HG03159 (cell line): ENCODE measurements around the gene RNF26.

Source experiments
- ATAC-seq: cut with Tn5 transposase; IDR thresholded peaks from one replicate; pipeline ENCODE4 v1.9.1; 2021; ENCODE audit warnings: mild to moderate bottlenecking, moderate library complexity; ENCODE audit not compliant: unreplicated experiment

RNF26 gene

GRCh38 chr11:119315131-119316015 lies 19.0 kb upstream of the RNF26 start:
- ATAC-seq: no peak

- no peak for ATAC-seq
Observed at GRCh38 chr11:119316016-119316728, 18.2 kb upstream of the RNF26 start.

GRCh38 chr11:119316729-119317591 lies 17.4 kb upstream of the RNF26 start, which contains the start of gene MCAM:
MCAM (minus strand) TSS chr11:119317130; CDS start chr11:119317101, 29 bp downstream.
- ATAC-seq: no peak

- no peak for ATAC-seq
Observed at GRCh38 chr11:119317592-119318239, 16.6 kb upstream of the RNF26 start.

DNA sequence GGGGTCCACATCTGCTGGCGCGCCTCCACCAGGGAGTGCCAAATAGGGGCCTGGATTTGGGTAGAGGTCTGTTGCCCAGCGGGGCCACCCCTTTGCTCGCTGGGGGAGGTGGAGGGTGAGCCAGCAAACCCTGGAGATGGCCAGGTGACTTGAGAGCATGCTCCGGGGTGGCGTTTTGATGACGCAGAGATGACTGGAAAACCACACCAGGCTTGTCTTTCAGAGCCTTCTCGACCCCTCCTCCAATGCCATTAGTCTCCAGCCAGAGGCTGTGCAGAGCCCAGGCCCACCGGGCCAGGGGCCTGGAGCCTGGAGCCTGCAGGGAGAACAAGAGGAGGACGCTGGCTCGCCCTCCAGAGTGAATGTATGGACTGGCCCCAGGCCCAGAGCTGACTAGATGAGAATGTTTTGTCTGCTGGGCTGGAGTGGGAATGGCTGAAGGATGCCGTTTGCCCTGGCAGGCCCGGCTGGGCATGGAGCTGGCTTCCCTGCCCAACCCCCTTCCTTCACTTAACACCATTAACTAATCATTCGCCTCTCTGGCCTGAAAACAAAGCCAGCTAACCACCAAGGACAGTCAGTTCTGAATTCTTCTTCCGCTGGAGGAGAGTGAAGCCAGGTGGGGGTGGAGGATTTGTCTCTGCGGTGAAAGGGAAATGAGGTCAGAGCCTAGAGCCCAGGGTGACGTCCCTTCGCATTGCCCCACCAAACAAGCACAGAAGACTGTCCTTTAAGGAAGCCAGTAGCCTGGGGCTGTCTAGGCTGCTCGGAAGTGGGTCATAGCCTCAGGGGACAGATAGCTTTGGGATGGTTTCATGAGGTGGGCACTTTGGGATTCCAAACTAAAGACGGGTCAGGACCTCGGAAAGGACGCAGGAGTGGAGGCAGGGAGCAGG lies 15.8 kb upstream of the RNF26 start:
- no peak for ATAC-seq

DNA sequence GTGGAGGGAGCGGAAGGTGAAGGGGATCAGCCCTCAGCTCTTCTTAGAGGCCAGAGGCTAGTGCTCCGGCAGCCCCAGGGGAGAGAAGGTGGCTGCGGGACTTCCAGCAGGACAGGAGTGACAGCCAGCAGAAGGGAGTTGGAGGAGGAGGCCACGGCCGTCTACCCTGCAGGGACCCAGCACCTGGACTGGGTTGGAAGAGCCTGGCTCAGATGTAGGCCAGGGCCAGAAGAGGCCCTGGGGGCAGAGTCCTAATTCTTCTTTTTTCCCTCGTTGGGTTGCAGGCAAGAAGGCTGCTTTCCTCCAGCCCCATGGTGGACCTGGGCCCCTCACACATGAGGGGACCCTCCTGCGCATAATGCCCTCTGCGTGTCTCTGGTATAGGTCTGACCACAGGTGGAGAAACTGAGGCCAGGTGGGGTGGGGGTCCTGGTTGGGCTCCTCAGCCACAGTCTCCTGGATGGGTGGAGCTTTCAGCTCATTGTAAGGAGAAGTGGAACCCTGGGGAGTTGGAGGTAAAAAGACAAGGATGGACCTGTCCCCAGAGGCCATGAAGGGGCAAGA lies 15.1 kb upstream of the RNF26 start:
- no peak for ATAC-seq

GRCh38 chr11:119319700-119320239 lies 14.6 kb upstream of the RNF26 start:
- no peak for ATAC-seq

DNA sequence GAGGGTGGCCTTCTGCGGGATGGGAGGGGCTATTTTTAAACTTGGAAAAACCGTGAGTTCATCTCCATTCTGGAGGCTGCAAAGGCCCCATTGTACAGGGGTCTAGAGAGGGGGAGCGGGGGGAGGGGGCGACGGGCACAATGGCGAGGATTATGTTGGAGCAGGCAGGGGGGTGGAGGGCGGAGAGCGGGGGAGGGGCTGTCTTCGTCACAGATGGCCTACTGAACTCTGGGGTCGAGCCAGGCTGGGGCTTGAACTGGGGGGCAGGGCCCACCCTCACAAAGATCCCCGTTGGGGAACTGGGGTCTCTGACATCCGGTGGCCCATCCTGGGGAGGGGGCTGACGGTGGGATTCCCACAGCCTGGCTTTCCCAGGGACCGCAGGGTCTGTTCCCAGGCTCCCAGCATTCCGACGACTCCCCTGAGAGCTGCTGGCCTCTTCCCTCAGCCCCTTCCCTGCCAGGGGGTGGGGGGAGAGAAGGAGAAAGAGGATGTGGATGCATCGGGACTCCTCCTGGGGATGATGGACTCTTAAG lies 14.0 kb upstream of the RNF26 start:
- no peak for ATAC-seq

DNA sequence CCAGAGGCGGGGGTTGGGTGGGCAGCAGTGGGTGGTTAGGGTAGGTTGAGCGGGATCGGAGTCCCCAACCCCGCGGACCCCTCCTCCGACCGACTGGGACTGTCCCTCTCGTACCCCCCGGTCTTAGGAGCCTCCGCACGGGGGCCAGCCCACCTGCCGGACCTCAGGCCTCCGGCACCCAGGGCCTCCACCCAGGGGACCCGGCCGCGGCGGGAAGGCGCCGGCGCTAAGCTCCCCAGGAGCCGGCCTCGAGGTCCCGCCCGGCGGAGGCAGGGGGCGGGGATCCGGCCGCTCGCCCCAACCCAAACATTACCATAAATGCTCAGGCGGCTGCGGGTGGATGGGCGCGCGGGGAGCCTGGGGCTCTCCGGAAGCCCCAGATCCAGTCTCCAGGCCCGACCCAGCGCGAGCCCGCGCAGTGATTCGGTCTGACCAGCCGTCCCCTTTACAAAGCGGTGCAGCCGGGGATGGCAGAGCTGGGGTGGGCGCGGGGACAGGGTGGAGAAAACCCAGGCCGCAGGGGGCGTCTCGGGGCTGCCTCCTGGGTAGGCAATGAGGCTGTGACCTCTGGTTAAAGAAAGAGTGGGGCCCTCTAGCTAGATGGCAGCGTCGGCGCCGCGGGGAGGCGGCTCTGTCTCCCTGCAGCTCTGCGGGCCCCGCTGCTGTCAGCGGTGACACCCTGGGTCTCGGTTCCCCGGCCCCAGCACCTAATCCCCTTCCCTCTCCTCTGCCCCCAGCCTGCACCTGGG lies 13.4 kb upstream of the RNF26 start:
- peak; percentile 49 for ATAC-seq

DNA sequence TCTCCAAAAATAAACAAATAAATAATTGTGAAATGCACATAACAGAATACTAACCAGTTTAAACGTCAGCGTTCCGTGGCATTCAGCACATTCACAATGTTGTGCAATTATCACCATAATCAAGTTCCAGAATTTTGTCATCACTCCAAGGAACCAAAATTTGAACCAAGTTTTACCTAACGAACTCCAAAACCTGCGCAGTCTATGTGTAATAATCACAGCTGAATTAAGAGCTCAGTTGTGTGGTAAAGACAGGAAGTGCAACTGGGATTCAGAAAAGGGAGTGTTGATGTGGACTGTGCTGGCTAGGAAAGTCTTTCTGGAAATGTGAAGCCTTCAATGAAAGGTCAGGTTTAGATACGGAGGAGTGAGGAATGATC lies 12.0 kb upstream of the RNF26 start:
- ATAC-seq: no peak

- no peak for ATAC-seq
Observed at GRCh38 chr11:119322921-119323531, 11.3 kb upstream of the RNF26 start.

DNA sequence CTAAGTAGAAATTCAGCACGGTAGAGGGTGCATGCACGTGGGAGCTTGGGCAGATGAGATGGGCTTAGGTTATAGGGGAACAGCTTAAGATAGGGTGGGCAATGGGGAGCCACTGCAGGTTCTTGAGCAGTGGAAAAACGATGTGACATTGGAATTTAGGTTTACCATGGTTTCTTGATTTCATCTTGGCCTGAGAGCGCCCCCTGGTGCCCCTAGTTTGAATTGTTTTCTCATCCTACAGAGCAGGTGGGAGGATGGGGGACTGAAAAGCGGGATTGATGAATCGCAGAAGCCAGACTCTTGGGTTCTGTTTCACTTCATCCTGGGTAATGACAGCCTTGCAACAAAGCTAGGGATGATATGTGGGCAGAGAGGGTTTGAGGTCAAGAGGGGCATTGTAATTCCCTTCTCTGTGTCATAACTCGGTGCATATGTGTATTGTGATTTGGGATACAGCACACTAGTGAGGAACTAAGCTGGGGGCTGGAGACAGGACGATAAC lies 10.7 kb upstream of the RNF26 start:
- ATAC-seq: no peak

GRCh38 chr11:119324189-119324588 lies 10.1 kb upstream of the RNF26 start:
- ATAC-seq: no peak

GRCh38 chr11:119329320-119329719 lies 5.0 kb upstream of the RNF26 start:
- ATAC-seq: no peak

DNA sequence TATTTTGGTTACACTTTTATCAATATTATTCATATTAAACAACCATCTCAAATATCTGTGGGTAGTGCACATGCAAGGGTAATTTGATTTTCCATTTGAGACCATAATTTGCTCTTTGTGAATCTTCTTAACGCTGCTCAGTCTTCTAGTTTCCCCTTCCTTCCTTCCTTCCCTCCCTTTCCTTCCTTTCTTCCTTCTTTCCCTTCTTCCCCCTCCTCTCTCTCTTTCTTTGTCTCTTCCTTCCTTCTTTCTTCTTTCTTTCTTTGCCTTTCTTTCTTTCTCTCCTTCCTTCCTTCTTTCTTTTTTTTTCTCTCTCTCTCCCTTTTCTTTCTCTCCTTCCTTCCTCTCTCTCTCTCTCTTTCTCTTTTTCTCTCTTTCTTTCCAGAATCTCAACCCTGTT lies 4.1 kb upstream of the RNF26 start:
- no peak for ATAC-seq

DNA sequence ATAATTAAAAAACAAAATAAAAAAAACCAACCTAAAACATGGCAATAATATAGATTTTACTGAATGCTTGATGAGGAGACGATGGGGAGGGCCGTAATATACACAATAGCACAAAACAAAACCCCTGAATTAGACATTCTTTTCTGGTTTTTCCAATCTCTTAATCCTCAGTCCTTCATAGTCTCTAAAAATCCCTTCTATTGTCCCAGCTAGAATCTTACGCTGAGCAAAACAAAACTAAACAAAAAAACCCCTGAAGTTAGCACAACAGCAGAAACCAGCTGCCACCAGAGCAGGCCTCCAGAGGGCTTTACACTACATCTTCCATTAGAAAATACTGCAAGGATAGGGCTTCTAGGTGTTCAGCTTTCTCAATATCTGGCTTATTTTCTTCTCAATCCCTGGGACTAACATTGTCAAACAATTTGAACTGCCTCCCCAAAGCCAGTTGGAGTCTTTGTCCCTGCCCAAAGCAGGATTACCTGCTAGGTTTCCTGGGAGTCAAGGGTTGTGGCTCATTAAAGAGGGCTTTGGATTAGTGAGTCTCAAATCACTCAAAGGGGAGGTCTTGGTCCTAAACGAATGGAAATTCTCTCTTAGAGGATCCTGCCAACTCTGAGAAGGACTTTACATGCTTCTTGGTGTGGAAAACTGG lies 2.1 kb upstream of the RNF26 start:
- no peak for ATAC-seq

- ATAC-seq: no peak
Observed at GRCh38 chr11:119335091-119335654, 846 bp downstream of the RNF26 start.
